Calu3 (cell line): ENCODE measurements around the gene MBOAT7. TPM values are rescaled to one million over a fixed set of nuclear protein-coding genes. Genes with fewer than 3 reads are reported as not detected.

Experiments used
- BruUV-seq: library from RNA; stranded (reverse); fragments of 400-500 nt; replicated peaks from 2 replicates; lab custom pipeline; 2021; lab: Mats Ljungman, UMichigan
- CTCF ChIA-PET: fragments of 300-600 bp; sonication (Branson Sonifier 250); formaldehyde crosslinking; loops from one replicate; lab custom pipeline; 2022; ENCODE audit warnings: antibody characterized with exemption; lab: Charles Lee
- DNase-seq: peaks from one replicate; pipeline ENCODE4 v3.0.0; 2022
- H3K27ac Mint-ChIP-seq: one replicate; pipeline ENCODE4 v1.8.0; 2022; ENCODE audit warnings: mixed read lengths; ENCODE audit not compliant: unreplicated experiment
- H3K27me3 Mint-ChIP-seq: one replicate; pipeline ENCODE4 v1.8.0; 2022; ENCODE audit warnings: mixed read lengths; ENCODE audit not compliant: unreplicated experiment
- H3K36me3 Mint-ChIP-seq: one replicate; pipeline ENCODE4 v1.8.0; 2022; ENCODE audit warnings: mild to moderate bottlenecking, moderate library complexity, mixed read lengths; ENCODE audit not compliant: insufficient read depth, unreplicated experiment
- H3K4me1 Mint-ChIP-seq: one replicate; pipeline ENCODE4 v1.8.0; 2022; ENCODE audit warnings: mild to moderate bottlenecking, low read depth, mixed read lengths; ENCODE audit not compliant: unreplicated experiment
- H3K4me3 Mint-ChIP-seq: one replicate; pipeline ENCODE4 v1.8.0; 2022; ENCODE audit warnings: mild to moderate bottlenecking, low read depth, moderate library complexity, mixed read lengths; ENCODE audit not compliant: unreplicated experiment
- H3K9me3 Mint-ChIP-seq: one replicate; pipeline ENCODE4 v1.8.0; 2022; ENCODE audit warnings: low read depth, mixed read lengths; ENCODE audit not compliant: unreplicated experiment
- intact Hi-C: fragments of 100-400 bp; cut with micrococcal nuclease; formaldehyde crosslinking; loops from one replicate; pipeline ENCODE4 v1.10.0; 2022; ENCODE audit not compliant: unreplicated experiment
- total RNA-seq: library from RNA; stranded (reverse); gene quantifications from 2 replicates; pipeline ENCODE4 v1.2.3, GENCODE V29; 2022
- TF ChIP-seq, protein P1 (sequence below): fragments of 200-600 bp; IDR thresholded peaks from one replicate; pipeline ENCODE4 v1.8.0; 2022; ENCODE audit warnings: antibody characterized with exemption; ENCODE audit not compliant: unreplicated experiment

The MBOAT7 gene
- total RNA-seq, 1 experiment from 2014 or later = 287 TPM

DNA sequence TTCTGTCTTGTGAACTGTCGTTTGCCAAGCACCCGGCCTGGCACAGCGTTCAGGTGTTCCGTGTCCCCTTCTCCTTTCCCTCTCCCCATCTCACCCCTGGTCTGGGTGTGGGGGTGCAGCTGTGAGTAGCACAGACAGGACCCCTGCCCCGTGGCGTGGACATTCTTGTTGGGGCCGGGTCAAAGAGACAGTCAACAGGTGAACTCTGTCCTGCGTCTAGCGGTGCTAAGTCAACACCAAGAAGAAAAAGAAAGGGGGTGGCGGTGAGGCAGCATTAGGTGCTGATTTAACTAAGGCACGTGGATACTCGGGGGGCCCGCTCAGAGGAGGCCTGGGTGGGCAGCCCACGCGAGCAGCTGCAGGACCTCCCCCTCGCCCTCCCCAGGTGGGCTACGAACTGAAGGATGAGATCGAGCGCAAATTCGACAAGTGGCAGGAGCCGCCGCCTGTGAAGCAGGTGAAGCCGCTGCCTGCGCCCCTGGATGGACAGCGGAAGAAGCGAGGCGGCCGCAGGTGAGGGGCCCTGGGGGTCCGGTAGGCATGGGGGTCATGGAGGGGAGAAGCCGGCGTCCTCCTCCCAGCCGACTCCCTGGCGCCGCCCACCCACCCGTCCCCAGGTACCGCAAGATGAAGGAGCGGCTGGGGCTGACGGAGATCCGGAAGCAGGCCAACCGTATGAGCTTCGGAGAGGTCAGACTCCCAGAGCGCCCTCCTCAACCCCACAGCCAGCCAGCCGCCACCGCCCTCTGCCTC, 61.5 kb downstream of the MBOAT7 start:
- no peaks in the 10 kb centered on the region for H3K4me1 Mint-ChIP-seq
- CTCF ChIA-PET = no interaction called here
- intact Hi-C loops = no loop called here
- TF ChIP-seq, protein P1, sequence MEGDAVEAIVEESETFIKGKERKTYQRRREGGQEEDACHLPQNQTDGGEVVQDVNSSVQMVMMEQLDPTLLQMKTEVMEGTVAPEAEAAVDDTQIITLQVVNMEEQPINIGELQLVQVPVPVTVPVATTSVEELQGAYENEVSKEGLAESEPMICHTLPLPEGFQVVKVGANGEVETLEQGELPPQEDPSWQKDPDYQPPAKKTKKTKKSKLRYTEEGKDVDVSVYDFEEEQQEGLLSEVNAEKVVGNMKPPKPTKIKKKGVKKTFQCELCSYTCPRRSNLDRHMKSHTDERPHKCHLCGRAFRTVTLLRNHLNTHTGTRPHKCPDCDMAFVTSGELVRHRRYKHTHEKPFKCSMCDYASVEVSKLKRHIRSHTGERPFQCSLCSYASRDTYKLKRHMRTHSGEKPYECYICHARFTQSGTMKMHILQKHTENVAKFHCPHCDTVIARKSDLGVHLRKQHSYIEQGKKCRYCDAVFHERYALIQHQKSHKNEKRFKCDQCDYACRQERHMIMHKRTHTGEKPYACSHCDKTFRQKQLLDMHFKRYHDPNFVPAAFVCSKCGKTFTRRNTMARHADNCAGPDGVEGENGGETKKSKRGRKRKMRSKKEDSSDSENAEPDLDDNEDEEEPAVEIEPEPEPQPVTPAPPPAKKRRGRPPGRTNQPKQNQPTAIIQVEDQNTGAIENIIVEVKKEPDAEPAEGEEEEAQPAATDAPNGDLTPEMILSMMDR = no peak
- no peaks in the 10 kb centered on the region for H3K9me3 Mint-ChIP-seq
- DNase-seq = no peak
- H3K36me3 Mint-ChIP-seq = peaks cover 56% of the 10 kb centered on the region
- BruUV-seq = no TSS peak
- H3K4me3 Mint-ChIP-seq = no peak overlapping the region
- H3K27me3 Mint-ChIP-seq = no peaks in the 10 kb centered on the region
- H3K27ac Mint-ChIP-seq = no peak overlapping the region

DNA sequence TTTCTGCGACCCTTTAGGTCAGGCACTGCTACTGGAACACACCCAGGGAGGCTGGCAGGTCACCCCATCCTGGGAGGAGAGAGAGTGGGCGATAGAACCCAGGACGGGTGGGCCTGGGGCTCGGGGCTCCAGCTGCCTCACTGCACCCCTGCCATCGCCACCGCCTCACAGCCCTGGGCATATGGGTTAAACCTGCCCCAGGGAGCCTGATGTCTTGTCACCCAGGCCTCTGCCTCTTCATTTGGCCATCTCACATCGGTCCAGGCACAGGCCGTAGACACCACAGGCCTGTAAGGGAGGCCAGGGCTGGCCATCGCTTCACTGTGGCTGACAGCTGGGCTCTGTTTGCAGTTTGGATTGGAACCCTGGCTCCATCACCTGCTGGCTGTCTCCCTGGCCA, 63.7 kb downstream of the MBOAT7 start:
- intact Hi-C loops = no loop called here
- H3K27ac Mint-ChIP-seq = no peak overlapping the region
- H3K27me3 Mint-ChIP-seq = no peaks in the 10 kb centered on the region
- no peak overlapping the region for H3K4me3 Mint-ChIP-seq
- no TSS peak for BruUV-seq
- CTCF ChIA-PET = no interaction called here
- peaks cover 53% of the 10 kb centered on the region for H3K36me3 Mint-ChIP-seq
- DNase-seq = no peak
- no peaks in the 10 kb centered on the region for H3K4me1 Mint-ChIP-seq
- H3K9me3 Mint-ChIP-seq = no peaks in the 10 kb centered on the region
- TF ChIP-seq, protein P1 = no peak

DNA sequence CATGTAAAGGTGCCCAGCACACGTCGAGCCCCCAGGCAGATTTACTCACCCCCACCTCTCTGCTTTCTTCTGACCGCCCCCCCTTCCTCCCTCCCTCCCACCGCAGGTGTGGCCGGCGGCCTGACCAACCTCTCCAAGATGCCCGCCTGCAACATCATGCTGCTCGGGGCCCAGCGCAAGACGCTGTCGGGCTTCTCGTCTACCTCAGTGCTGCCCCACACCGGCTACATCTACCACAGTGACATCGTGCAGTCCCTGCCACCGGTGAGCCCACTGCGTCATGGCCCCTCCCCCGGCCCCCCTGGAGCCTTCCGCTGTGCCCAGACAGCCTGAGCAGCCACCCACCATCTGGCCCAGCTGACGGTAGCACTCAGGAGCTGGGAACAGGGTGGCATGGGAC, 65.0 kb downstream of the MBOAT7 start:
- intact Hi-C loops = no loop called here
- H3K36me3 Mint-ChIP-seq = peaks cover 61% of the 10 kb centered on the region
- CTCF ChIA-PET = interaction anchor here (0.6 kb wide), 1 partner anchor 94 kb away, joined by 3 read pairs; no protein-coding TSS in a partner anchor
- H3K27ac Mint-ChIP-seq = no peak overlapping the region
- H3K27me3 Mint-ChIP-seq = no peaks in the 10 kb centered on the region
- H3K4me3 Mint-ChIP-seq = no peak overlapping the region
- H3K4me1 Mint-ChIP-seq = no peaks in the 10 kb centered on the region
- no peaks in the 10 kb centered on the region for H3K9me3 Mint-ChIP-seq
- no TSS peak for BruUV-seq
- DNase-seq = no peak
- TF ChIP-seq, protein P1 = no peak

DNA sequence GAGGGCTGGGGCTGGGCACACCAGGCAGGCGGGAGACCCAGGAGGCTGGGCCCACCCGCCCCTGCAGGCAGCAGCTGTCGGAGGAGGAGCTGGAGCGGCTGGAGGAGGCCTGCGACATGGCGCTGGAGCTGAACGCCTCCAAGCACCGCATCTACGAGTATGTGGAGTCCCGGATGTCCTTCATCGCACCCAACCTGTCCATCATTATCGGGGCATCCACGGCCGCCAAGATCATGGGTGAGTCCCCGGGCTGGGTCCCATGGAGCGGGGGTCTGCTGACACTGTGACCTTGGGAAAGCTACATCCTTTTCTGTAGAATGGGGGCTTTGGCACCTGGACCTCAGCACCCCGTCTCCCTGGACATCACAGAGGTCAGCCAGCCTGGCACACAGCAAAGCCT, 65.7 kb downstream of the MBOAT7 start:
- Mint-ChIP-seq H3K36me3 (peaks cover 57% of the 10 kb centered on the region), H3K4me1 (no peaks in the 10 kb centered on the region), H3K27ac (no peak overlapping the region), H3K4me3 (no peak overlapping the region), H3K9me3 (no peaks in the 10 kb centered on the region), H3K27me3 (no peaks in the 10 kb centered on the region)
- BruUV-seq = no TSS peak
- intact Hi-C loops = no loop called here
- CTCF ChIA-PET = interaction anchor here (0.6 kb wide), 3 partner anchors 13 to 264 kb away, joined by 3 read pairs; partner anchors contain the start of gene CNOT3
- no peak for DNase-seq
- TF ChIP-seq, protein P1 = no peak

Other genes starting within 250 kb of the MBOAT7 start
- 13.4 and 19.0 TPM in 2 replicates for gene CACNG8, start 226.6 kb downstream of the MBOAT7 start, total RNA-seq
- gene CACNG6, start 197.9 kb downstream of the MBOAT7 start, total RNA-seq = 137 and 144 TPM in 2 replicates
- not detected in 2 replicates for gene VSTM1, start 125.7 kb downstream of the MBOAT7 start, total RNA-seq
- gene TARM1, start 108.2 kb downstream of the MBOAT7 start, total RNA-seq = not detected in 2 replicates
- gene OSCAR, start 88.8 kb downstream of the MBOAT7 start, total RNA-seq = 0.54 and 0.64 TPM in 2 replicates
- gene NDUFA3, start 86.7 kb downstream of the MBOAT7 start, total RNA-seq = 228 and 255 TPM in 2 replicates
- 30.8 and 34.2 TPM in 2 replicates for gene TFPT, start 73.9 kb downstream of the MBOAT7 start, total RNA-seq
- 106 TPM in 2 replicates for gene PRPF31, start 73.8 kb downstream of the MBOAT7 start, total RNA-seq
- 79.4 and 87.4 TPM in 2 replicates for gene CNOT3, start 51.8 kb downstream of the MBOAT7 start, total RNA-seq
- gene LENG1, start 29.9 kb downstream of the MBOAT7 start, total RNA-seq = 9.9 and 10.7 TPM in 2 replicates
- 157 and 166 TPM in 2 replicates for gene TMC4, start 16.4 kb downstream of the MBOAT7 start, total RNA-seq
- 52.2 and 53.0 TPM in 2 replicates for gene TSEN34, start 1.7 kb upstream of the MBOAT7 start, total RNA-seq
- gene RPS9, start 11.3 kb upstream of the MBOAT7 start, total RNA-seq = 825 and 841 TPM in 2 replicates
- gene LILRB3, start 33.4 kb upstream of the MBOAT7 start, total RNA-seq = not detected in 2 replicates
- not detected in 2 replicates for gene LILRA6, start 53.2 kb upstream of the MBOAT7 start, total RNA-seq
- not detected in 2 replicates for gene LILRB5, start 67.7 kb upstream of the MBOAT7 start, total RNA-seq
- gene LILRB2, start 91.5 kb upstream of the MBOAT7 start, total RNA-seq = not detected in 2 replicates
- not detected in 2 replicates for gene LILRA5, start 123.6 kb upstream of the MBOAT7 start, total RNA-seq
- not detected in 2 replicates for gene LILRA4, start 149.6 kb upstream of the MBOAT7 start, total RNA-seq
- 0.61 and 0.83 TPM in 2 replicates for gene LAIR1, start 175.4 kb upstream of the MBOAT7 start, total RNA-seq
- 2.9 and 3.9 TPM in 2 replicates for gene TTYH1, start 225.9 kb upstream of the MBOAT7 start, total RNA-seq